ENCODE results near the gene ANKLE1.

DNA sequence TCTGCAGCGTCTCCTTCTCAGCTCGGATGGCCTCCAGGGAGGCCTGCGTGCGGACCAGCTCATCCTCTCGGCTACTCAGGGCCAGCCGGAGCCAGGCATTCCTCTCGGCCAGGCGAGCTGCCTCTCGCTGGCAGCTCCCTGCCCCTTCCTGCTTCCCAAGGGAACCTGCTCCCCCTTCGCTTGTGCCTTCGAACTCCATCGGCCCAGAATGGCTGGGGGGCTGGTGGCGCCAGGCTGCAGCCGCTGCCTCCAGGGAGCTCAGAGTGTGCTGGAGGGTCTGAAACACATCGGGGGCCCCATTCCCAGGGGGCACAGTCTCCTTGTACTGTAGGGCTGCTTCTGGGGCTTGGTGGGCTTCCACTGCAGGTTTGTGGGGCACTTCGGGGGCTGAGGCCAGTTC, 19.1 kb upstream of the ANKLE1 start:
- TF ChIP-seq, protein P1, sequence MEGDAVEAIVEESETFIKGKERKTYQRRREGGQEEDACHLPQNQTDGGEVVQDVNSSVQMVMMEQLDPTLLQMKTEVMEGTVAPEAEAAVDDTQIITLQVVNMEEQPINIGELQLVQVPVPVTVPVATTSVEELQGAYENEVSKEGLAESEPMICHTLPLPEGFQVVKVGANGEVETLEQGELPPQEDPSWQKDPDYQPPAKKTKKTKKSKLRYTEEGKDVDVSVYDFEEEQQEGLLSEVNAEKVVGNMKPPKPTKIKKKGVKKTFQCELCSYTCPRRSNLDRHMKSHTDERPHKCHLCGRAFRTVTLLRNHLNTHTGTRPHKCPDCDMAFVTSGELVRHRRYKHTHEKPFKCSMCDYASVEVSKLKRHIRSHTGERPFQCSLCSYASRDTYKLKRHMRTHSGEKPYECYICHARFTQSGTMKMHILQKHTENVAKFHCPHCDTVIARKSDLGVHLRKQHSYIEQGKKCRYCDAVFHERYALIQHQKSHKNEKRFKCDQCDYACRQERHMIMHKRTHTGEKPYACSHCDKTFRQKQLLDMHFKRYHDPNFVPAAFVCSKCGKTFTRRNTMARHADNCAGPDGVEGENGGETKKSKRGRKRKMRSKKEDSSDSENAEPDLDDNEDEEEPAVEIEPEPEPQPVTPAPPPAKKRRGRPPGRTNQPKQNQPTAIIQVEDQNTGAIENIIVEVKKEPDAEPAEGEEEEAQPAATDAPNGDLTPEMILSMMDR (IDR thresholded peaks at IDR 0.05): no peak
- TF ChIP-seq POLR2A (IDR thresholded peaks at IDR 0.05): no peak
- TF ChIP-seq POLR2AphosphoS5 (IDR thresholded peaks at IDR 0.05): no peak
